ENCODE results near the gene ABCC8. TPM values are rescaled to one million over a fixed set of nuclear protein-coding genes. Genes with fewer than 3 reads are reported as not detected.

Gene ABCC8
- total RNA-seq, 4 donors from 2014 or later, result 0.40 to 4.0 (median 3.5) TPM

- H3K9me3 ChIP-seq, result no peaks in the 10 kb centered on the region
- H3K4me3 ChIP-seq, result no peak overlapping the region
- no peak for TF ChIP-seq POLR2AphosphoS5 (IDR thresholded peaks at IDR 0.05)
- TF ChIP-seq, protein P1, sequence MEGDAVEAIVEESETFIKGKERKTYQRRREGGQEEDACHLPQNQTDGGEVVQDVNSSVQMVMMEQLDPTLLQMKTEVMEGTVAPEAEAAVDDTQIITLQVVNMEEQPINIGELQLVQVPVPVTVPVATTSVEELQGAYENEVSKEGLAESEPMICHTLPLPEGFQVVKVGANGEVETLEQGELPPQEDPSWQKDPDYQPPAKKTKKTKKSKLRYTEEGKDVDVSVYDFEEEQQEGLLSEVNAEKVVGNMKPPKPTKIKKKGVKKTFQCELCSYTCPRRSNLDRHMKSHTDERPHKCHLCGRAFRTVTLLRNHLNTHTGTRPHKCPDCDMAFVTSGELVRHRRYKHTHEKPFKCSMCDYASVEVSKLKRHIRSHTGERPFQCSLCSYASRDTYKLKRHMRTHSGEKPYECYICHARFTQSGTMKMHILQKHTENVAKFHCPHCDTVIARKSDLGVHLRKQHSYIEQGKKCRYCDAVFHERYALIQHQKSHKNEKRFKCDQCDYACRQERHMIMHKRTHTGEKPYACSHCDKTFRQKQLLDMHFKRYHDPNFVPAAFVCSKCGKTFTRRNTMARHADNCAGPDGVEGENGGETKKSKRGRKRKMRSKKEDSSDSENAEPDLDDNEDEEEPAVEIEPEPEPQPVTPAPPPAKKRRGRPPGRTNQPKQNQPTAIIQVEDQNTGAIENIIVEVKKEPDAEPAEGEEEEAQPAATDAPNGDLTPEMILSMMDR (IDR thresholded peaks at IDR 0.05), result no peak
- no peak for TF ChIP-seq POLR2A (IDR thresholded peaks at IDR 0.05)
- TF ChIP-seq EP300 (IDR thresholded peaks at IDR 0.05; ENCODE audit: low read depth), result no peak
- H3K27ac ChIP-seq, result no peak overlapping the region
- no peak for DNase-seq
- intact Hi-C loops (cut with DNase I; ENCODE audit: low total_unique reads) (no loop called here), in situ Hi-C loops (cut with MboI; ENCODE audit: low pct_ligation_motif_present in 1 of 4, low pct_unique_long_range_greater_than_20kb in 1 of 4, low sequenced_read_pairs in 3 of 4) (loop anchor here in 3 of 4 donors (5.0 to 25.0 kb wide), 4 partner anchors 108 to 268 kb away; partner anchors contain the start of gene KCNJ11 (in 1 of the 3))
- H3K27me3 ChIP-seq, result no peaks in the 10 kb centered on the region
- H3K4me1 ChIP-seq, result no peaks in the 10 kb centered on the region
- 93% methylated on average over 12 of the region's 12 CpGs; no CpG with 5 or more reads in 1 of the 2 donors for WGBS, 2 donors (ENCODE audit: low coverage in 1 of 2)
- no peaks in the 10 kb centered on the region for H3K36me3 ChIP-seq
Measured at GRCh38 chr11:17500673-17501072, 24.0 kb upstream of the ABCC8 start.

GRCh38 chr11:17498475-17498874 lies 21.8 kb upstream of the ABCC8 start:
- no peaks in the 10 kb centered on the region for H3K4me1 ChIP-seq
- in situ Hi-C loops (cut with MboI; ENCODE audit: low pct_ligation_motif_present in 1 of 4, low pct_unique_long_range_greater_than_20kb in 1 of 4, low sequenced_read_pairs in 3 of 4), result no loop called here
- 85 to 92% methylated on average over 4 to 5 of the region's 5 CpGs for WGBS, 2 donors (ENCODE audit: low coverage in 1 of 2)
- intact Hi-C loops (cut with DNase I; ENCODE audit: low total_unique reads), result no loop called here
- no peaks in the 10 kb centered on the region for H3K36me3 ChIP-seq
- TF ChIP-seq, protein P1 (IDR thresholded peaks at IDR 0.05), result no peak
- TF ChIP-seq EP300 (IDR thresholded peaks at IDR 0.05; ENCODE audit: low read depth), result no peak
- TF ChIP-seq POLR2A (IDR thresholded peaks at IDR 0.05), result no peak
- TF ChIP-seq POLR2AphosphoS5 (IDR thresholded peaks at IDR 0.05), result no peak
- DNase-seq, result no peak
- no peak overlapping the region for H3K4me3 ChIP-seq
- H3K9me3 ChIP-seq, result no peaks in the 10 kb centered on the region
- no peaks in the 10 kb centered on the region for H3K27me3 ChIP-seq
- no peak overlapping the region for H3K27ac ChIP-seq

- no peak overlapping the region for H3K27ac ChIP-seq
- H3K9me3 ChIP-seq, result no peaks in the 10 kb centered on the region
- H3K27me3 ChIP-seq, result no peaks in the 10 kb centered on the region
- TF ChIP-seq POLR2AphosphoS5 (IDR thresholded peaks at IDR 0.05), result no peak
- TF ChIP-seq POLR2A (IDR thresholded peaks at IDR 0.05), result no peak
- TF ChIP-seq, protein P1 (IDR thresholded peaks at IDR 0.05), result no peak
- H3K4me1 ChIP-seq, result no peaks in the 10 kb centered on the region
- intact Hi-C loops (cut with DNase I; ENCODE audit: low total_unique reads) (no loop called here), in situ Hi-C loops (cut with MboI; ENCODE audit: low pct_ligation_motif_present in 1 of 4, low pct_unique_long_range_greater_than_20kb in 1 of 4, low sequenced_read_pairs in 3 of 4) (no loop called here)
- DNase-seq, result peak; percentile 21
- no peak overlapping the region for H3K4me3 ChIP-seq
- WGBS, 2 donors (ENCODE audit: low coverage in 1 of 2), result 54% methylated on average over 4 of the region's 4 CpGs; no CpG with 5 or more reads in 1 of the 2 donors
- no peaks in the 10 kb centered on the region for H3K36me3 ChIP-seq
Measured at GRCh38 chr11:17498058-17498457, 21.4 kb upstream of the ABCC8 start.

DNA sequence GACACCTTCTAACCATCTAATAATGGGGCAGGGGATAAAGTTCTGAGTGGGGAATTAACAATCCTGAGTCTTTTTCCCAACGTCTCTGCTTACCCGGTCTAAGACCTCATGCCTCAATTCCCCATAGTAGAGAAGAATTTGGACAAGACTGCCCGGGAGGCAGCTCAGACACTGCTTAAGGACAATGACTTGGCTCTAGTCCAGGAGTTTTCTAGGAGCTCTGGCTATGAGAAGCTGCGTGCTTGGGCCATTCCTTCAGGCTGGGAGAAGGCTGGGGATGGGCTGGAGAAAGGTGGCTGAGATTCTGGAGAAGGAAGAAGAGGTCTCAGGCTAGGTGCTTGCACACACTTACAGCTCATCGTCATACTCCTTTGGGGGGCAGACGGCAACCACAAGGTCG lies 19.8 kb upstream of the ABCC8 start:
- intact Hi-C loops (cut with DNase I; ENCODE audit: low total_unique reads), result no loop called here
- Histone ChIP-seq H3K4me3 (no peak overlapping the region), H3K36me3 (no peaks in the 10 kb centered on the region), H3K4me1 (no peaks in the 10 kb centered on the region), H3K9me3 (no peaks in the 10 kb centered on the region), H3K27me3 (no peaks in the 10 kb centered on the region), H3K27ac (no peak overlapping the region)
- TF ChIP-seq, protein P1 (IDR thresholded peaks at IDR 0.05), result no peak
- TF ChIP-seq POLR2AphosphoS5 (IDR thresholded peaks at IDR 0.05), result no peak
- no peak for TF ChIP-seq EP300 (IDR thresholded peaks at IDR 0.05; ENCODE audit: low read depth)
- TF ChIP-seq POLR2A (IDR thresholded peaks at IDR 0.05), result no peak
- no peak for DNase-seq
- whole genome bisulfite sequencing, 2 donors (ENCODE audit: low coverage in 1 of 2), result 49 to 73% methylated on average over 3 to 7 of the region's 7 CpGs
- in situ Hi-C loops (cut with MboI; ENCODE audit: low pct_ligation_motif_present in 1 of 4, low pct_unique_long_range_greater_than_20kb in 1 of 4, low sequenced_read_pairs in 3 of 4), result no loop called here

Measured in transverse colon (tissue), 4 donors.